Keratinocyte (primary cell): ENCODE measurements around the gene ITGB3.

ENCODE experiments used
- EZH2 ChIP-seq: IDR thresholded peaks from one replicate; pipeline ENCODE4 v1.6.1; 2012; ENCODE audit warnings: inconsistent platforms, mild to moderate bottlenecking, low read length, moderate library complexity
- TF ChIP-seq, protein P1 (sequence below), 3 experiments: IDR thresholded peaks in 1 of 3; conservative IDR thresholded peaks in 1 of 3; optimal IDR thresholded peaks in 1 of 3; 2 replicates in 2 of 3; 3 replicates in 1 of 3; pipeline versions ENCODE3 to v1.5.1; 2011; ENCODE audit warnings: low read length in 3 of 3, mild to moderate bottlenecking in 3 of 3, moderate library complexity in 2 of 3, control low read depth in 1 of 3, inconsistent platforms in 1 of 3; ENCODE audit not compliant: insufficient read depth in 2 of 3; ENCODE audit errors: extremely low read depth in 1 of 3

DNA sequence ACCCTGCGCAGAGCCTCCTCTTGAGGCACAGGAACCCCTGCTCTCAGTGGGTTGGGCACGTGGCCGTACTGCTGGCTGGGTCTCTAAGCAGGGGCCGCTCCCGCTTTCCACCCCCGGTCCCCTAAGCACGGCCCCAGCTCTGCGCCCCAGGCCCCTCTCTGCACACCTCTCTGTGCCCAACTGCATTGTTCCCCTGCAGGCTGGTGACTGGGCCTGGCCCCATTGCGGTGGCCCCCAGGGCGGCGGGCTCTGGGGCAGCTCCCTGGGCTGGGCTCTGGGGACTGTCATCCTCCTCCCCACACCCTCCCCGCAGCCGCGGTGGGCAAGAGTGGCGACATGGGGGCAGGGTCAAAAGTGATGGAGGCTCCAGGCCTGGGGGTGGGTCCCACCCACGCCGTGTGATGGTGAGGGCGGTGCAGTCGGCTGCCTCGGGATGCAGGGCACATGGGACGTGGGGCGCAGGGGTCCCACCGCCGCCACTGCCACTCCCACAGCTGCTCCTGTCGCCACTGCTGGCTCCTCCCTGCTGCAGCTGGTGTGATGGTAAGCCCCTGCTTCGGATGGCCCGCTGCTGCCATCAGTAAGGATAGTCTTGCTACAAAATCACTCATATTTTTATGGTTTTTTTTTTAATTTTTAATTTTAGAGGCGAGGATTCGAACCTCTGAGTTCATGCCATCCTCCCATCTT is 15.2 kb upstream of the ITGB3 start:
- TF ChIP-seq, protein P1, sequence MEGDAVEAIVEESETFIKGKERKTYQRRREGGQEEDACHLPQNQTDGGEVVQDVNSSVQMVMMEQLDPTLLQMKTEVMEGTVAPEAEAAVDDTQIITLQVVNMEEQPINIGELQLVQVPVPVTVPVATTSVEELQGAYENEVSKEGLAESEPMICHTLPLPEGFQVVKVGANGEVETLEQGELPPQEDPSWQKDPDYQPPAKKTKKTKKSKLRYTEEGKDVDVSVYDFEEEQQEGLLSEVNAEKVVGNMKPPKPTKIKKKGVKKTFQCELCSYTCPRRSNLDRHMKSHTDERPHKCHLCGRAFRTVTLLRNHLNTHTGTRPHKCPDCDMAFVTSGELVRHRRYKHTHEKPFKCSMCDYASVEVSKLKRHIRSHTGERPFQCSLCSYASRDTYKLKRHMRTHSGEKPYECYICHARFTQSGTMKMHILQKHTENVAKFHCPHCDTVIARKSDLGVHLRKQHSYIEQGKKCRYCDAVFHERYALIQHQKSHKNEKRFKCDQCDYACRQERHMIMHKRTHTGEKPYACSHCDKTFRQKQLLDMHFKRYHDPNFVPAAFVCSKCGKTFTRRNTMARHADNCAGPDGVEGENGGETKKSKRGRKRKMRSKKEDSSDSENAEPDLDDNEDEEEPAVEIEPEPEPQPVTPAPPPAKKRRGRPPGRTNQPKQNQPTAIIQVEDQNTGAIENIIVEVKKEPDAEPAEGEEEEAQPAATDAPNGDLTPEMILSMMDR (optimal IDR thresholded peaks at IDR 0.05 in 1 of 3, IDR thresholded peaks at IDR 0.05 in 1 of 3, conservative IDR thresholded peaks at IDR 0.05 in 1 of 3; ENCODE audit: extremely low read depth in 1 of 3, insufficient read depth in 2 of 3, low read length in 3 of 3), result no peak
- no peak for TF ChIP-seq EZH2
